OCI-LY7 (cell line): Measurements from ENCODE around the gene SETD1A.

ENCODE experiments used
- CTCF ChIP-seq: fragments of 200-600 bp; sonication (generic); conservative IDR thresholded peaks from 2 replicates; pipeline ENCODE4 v1.5.1; 2014; ENCODE audit warnings: mild to moderate bottlenecking, antibody characterized with exemption, low read length, moderate library complexity, mixed read lengths
- EZH2phosphoT487 ChIP-seq: fragments of 200-600 bp; sonication (generic); IDR thresholded peaks from 2 replicates; pipeline ENCODE4 v1.6.1; 2018; ENCODE audit warnings: low read depth, borderline replicate concordance, mild to moderate bottlenecking, mixed run types, antibody characterized with exemption, low read length, moderate library complexity, mixed read lengths

GRCh38 chr16:30949650-30950515, 7.7 kb upstream of the SETD1A start:
- TF ChIP-seq CTCF (peak; percentile 68), EZH2phosphoT487 (no peak)
